ENCODE measurements around the gene ATP5F1D. TPM values are rescaled to one million over a fixed set of nuclear protein-coding genes. Genes with fewer than 3 reads are reported as not detected.

The ATP5F1D gene
- total and polyA plus RNA-seq, 2 of the 8 experiments (the other 6 are each of a cell fraction or from before 2014, with no cell fraction given) = 174 to 249 TPM

- TF ChIP-seq BACH1 (IDR thresholded peaks at IDR 0.05; ENCODE audit: low read length) = peak; percentile 81
- TF ChIP-seq ZNF274 (IDR thresholded peaks at IDR 0.05; ENCODE audit: borderline replicate concordance, extremely low read depth, low read length) = no peak
- no peak for TF ChIP-seq SP4 (IDR thresholded peaks at IDR 0.05; ENCODE audit: low read length)
- TF ChIP-seq RBBP5 (IDR thresholded peaks at IDR 0.05; ENCODE audit: borderline replicate concordance, low read depth, low read length) = no peak
- TF ChIP-seq EP300 (IDR thresholded peaks at IDR 0.05; ENCODE audit: borderline replicate concordance in 1 of 2, low read depth in 2 of 2, low read length in 2 of 2) = no peak
- 0 out of 4 replicates have a peak, but pooled peaks of 1 of the 2 experiments have one; percentile 57 for TF ChIP-seq HDAC2 (IDR thresholded peaks at IDR 0.05; ENCODE audit: borderline replicate concordance in 1 of 2, low read depth in 2 of 2, low read length in 2 of 2)
- TF ChIP-seq SUZ12 (IDR thresholded peaks at IDR 0.05; ENCODE audit: low read length) = no peak
- no peak for TF ChIP-seq TAF1 (IDR thresholded peaks at IDR 0.05; ENCODE audit: low read depth, low read length)
- TF ChIP-seq PHF8 (conservative IDR thresholded peaks at IDR 0.05; ENCODE audit: low read depth, low read length) = no peak
- TF ChIP-seq SAP30 (IDR thresholded peaks at IDR 0.05; ENCODE audit: insufficient read depth, insufficient replicate concordance, low read length) = no peak
- no peak for TF ChIP-seq TBP (IDR thresholded peaks at IDR 0.05; ENCODE audit: low read depth, low read length)
- TF ChIP-seq NRF1 (IDR thresholded peaks at IDR 0.05; ENCODE audit: low read depth, low read length) = no peak
- no peak for TF ChIP-seq MAFK (IDR thresholded peaks at IDR 0.05; ENCODE audit: low read depth, low read length)
- no peak for TF ChIP-seq KDM4A (IDR thresholded peaks at IDR 0.05; ENCODE audit: low read depth, low read length, severe bottlenecking)
- TF ChIP-seq GTF2F1 (IDR thresholded peaks at IDR 0.05; ENCODE audit: borderline replicate concordance, low read depth, low read length) = no peak
- TF ChIP-seq ATF2 (IDR thresholded peaks at IDR 0.05; ENCODE audit: low read length) = no peak
- TF ChIP-seq SP2 (IDR thresholded peaks at IDR 0.05; ENCODE audit: low read length) = no peak
- TF ChIP-seq SIN3A (conservative IDR thresholded peaks at IDR 0.05 in 1 of 2, IDR thresholded peaks at IDR 0.05 in 1 of 2; ENCODE audit: low read depth in 1 of 2, low read length in 2 of 2) = peak in 1 of 2 experiments; percentile 69; a peak in 1 of 4 replicates
- no peak for TF ChIP-seq KDM5A (IDR thresholded peaks at IDR 0.05; ENCODE audit: low read length)
- TF ChIP-seq CEBPB (IDR thresholded peaks at IDR 0.05; ENCODE audit: low read depth, low read length) = no peak
- no peak for TF ChIP-seq BCL11A (IDR thresholded peaks at IDR 0.05; ENCODE audit: low read depth in 2 of 2, low read length in 2 of 2)
- peak; percentile 44; the same call in 1 of the 2 replicates for TF ChIP-seq GABPA (IDR thresholded peaks at IDR 0.05; ENCODE audit: borderline replicate concordance, insufficient read depth, low read length)
- no peak; a peak in 1 of 3 replicates for TF ChIP-seq POLR2A (IDR thresholded peaks at IDR 0.05; ENCODE audit: control extremely low read depth in 1 of 2, low read depth in 2 of 2, low read length in 2 of 2)
- TF ChIP-seq ASH2L (IDR thresholded peaks at IDR 0.05; ENCODE audit: low read length) = peak; percentile 47
These were observed 25.4 kb downstream of the ATP5F1D start (continued) for GRCh38 chr19:1266916-1267476.

Data from H1 (cell line).